Activated CD4-positive, alpha-beta T cell treated with anti-CD3 and anti-CD28 coated beads, Interleukin-2, amount 50 U/mL, for 1 hour (primary cell): ENCODE measurements around the gene RITA1.
A peak's percentile ranks its signal among the peaks of the same experiment; 100 is the strongest.

Source experiments
- DNase-seq: peaks from one replicate; pipeline ENCODE4 v3.0.0-alpha.2; 2020

RITA1 gene

GRCh38 chr12:113154351-113154973 lies 31.1 kb upstream of the RITA1 start:
- peak; percentile 18 for DNase-seq

- no peak for DNase-seq
Measured at GRCh38 chr12:113155060-113155459, 30.5 kb upstream of the RITA1 start.

GRCh38 chr12:113155646-113156045 lies 29.9 kb upstream of the RITA1 start:
- DNase-seq = no peak

GRCh38 chr12:113157218-113157859 lies 28.2 kb upstream of the RITA1 start:
- no peak for DNase-seq

GRCh38 chr12:113158439-113159203 lies 26.9 kb upstream of the RITA1 start:
- DNase-seq = no peak

GRCh38 chr12:113159937-113160336 lies 25.6 kb upstream of the RITA1 start:
- no peak for DNase-seq

- DNase-seq = no peak
Measured at GRCh38 chr12:113161415-113162016, 24.0 kb upstream of the RITA1 start.

GRCh38 chr12:113162102-113163029 lies 23.2 kb upstream of the RITA1 start:
- DNase-seq = no peak

- no peak for DNase-seq
Measured at GRCh38 chr12:113163030-113163360, 22.5 kb upstream of the RITA1 start.

GRCh38 chr12:113164014-113164413 lies 21.5 kb upstream of the RITA1 start:
- no peak for DNase-seq

GRCh38 chr12:113165521-113166450 lies 19.7 kb upstream of the RITA1 start:
- no peak for DNase-seq

GRCh38 chr12:113167868-113168267 lies 17.7 kb upstream of the RITA1 start:
- DNase-seq = no peak

GRCh38 chr12:113169697-113170096 lies 15.8 kb upstream of the RITA1 start:
- DNase-seq = no peak

- no peak for DNase-seq
Measured at GRCh38 chr12:113170457-113170856, 15.1 kb upstream of the RITA1 start.

GRCh38 chr12:113170926-113171325 lies 14.6 kb upstream of the RITA1 start:
- DNase-seq = no peak

- DNase-seq = no peak
Measured at GRCh38 chr12:113171543-113171942, 14.0 kb upstream of the RITA1 start.

- no peak for DNase-seq
Measured at GRCh38 chr12:113172185-113172584, 13.3 kb upstream of the RITA1 start.

GRCh38 chr12:113173081-113173698 lies 12.3 kb upstream of the RITA1 start:
- DNase-seq = no peak

GRCh38 chr12:113174461-113175384 lies 10.8 kb upstream of the RITA1 start:
- peak; percentile 78 for DNase-seq

GRCh38 chr12:113179023-113179422 lies 6.5 kb upstream of the RITA1 start:
- DNase-seq = no peak
